Hematopoietic multipotent progenitor cell treated with erythropoietin and hydrocortisone succinate and interleukin-3 and kit ligand, for 15 days (in vitro differentiated cells): ENCODE measurements around the gene CLSTN1.
"Not testable (repeated sequence)": the region's sequence is repeated elsewhere in the genome, so short reads cannot be mapped to it uniquely, and the experiment has no call there.

Experiments
- DNase-seq: peaks from one replicate; pipeline ENCODE4 v3.0.0-alpha.2; 2015; ENCODE audit warnings: low spot score

Gene CLSTN1

GRCh38 chr1:9762446-9762845 is 61.3 kb downstream of the CLSTN1 start:
- DNase-seq: not testable (repeated sequence)

- no peak for DNase-seq
Observed at GRCh38 chr1:9761855-9762254, 61.9 kb downstream of the CLSTN1 start.

- no peak for DNase-seq
Observed at GRCh38 chr1:9760824-9761223, 62.9 kb downstream of the CLSTN1 start.

- no peak for DNase-seq
Observed at GRCh38 chr1:9759939-9760338, 63.8 kb downstream of the CLSTN1 start.

GRCh38 chr1:9758559-9759121 is 65.1 kb downstream of the CLSTN1 start:
- DNase-seq: no peak

GRCh38 chr1:9755441-9755995 is 68.2 kb downstream of the CLSTN1 start:
- no peak for DNase-seq

GRCh38 chr1:9753121-9753531 is 70.6 kb downstream of the CLSTN1 start:
- no peak for DNase-seq

- no peak for DNase-seq
Observed at GRCh38 chr1:9751971-9752370, 71.8 kb downstream of the CLSTN1 start.

- DNase-seq: no peak
Observed at GRCh38 chr1:9749361-9749760, 74.4 kb downstream of the CLSTN1 start.

GRCh38 chr1:9748391-9748790 is 75.4 kb downstream of the CLSTN1 start:
- not testable (repeated sequence) for DNase-seq

GRCh38 chr1:9746651-9747050 is 77.1 kb downstream of the CLSTN1 start:
- DNase-seq: no peak

- no peak for DNase-seq
Observed at GRCh38 chr1:9746211-9746610, 77.6 kb downstream of the CLSTN1 start.

- DNase-seq: no peak
Observed at GRCh38 chr1:9744106-9744799, 79.5 kb downstream of the CLSTN1 start.

GRCh38 chr1:9737671-9738070 is 86.1 kb downstream of the CLSTN1 start:
- no peak for DNase-seq

GRCh38 chr1:9737057-9737456 is 86.7 kb downstream of the CLSTN1 start:
- no peak for DNase-seq

- DNase-seq: no peak
Observed at GRCh38 chr1:9736241-9736640, 87.5 kb downstream of the CLSTN1 start.

GRCh38 chr1:9735800-9736199 is 88.0 kb downstream of the CLSTN1 start:
- no peak for DNase-seq

- no peak for DNase-seq
Observed at GRCh38 chr1:9733160-9733789, 90.5 kb downstream of the CLSTN1 start.

GRCh38 chr1:9732123-9732971 is 91.4 kb downstream of the CLSTN1 start:
- DNase-seq: no peak

- DNase-seq: no peak
Observed at GRCh38 chr1:9731561-9731960, 92.2 kb downstream of the CLSTN1 start.

GRCh38 chr1:9731051-9731537 is 92.7 kb downstream of the CLSTN1 start:
- no peak for DNase-seq
